T-cell (primary cell): Measurements from ENCODE around the gene CCDC157. TPM values are rescaled to one million over a fixed set of nuclear protein-coding genes. Genes with fewer than 3 reads are reported as not detected.

Experiments
- ATAC-seq, 4 experiments: fragments of 200-7000 bp in 3 of 4; fragments of 150-1000 bp in 1 of 4; cut with Tn5 transposase; replicated peaks in 1 of 4; 1 replicate in 3 of 4; 2 replicates in 1 of 4; pipeline ENCODE4 v1.10.0; 2021; ENCODE audit warnings: moderate library complexity in 3 of 4, mild to moderate bottlenecking in 2 of 4, moderate number of reproducible peaks in 1 of 4
- CTCF ChIA-PET, 2 donors: fragments of 300-600 bp; sonication (Branson Sonifier 250); formaldehyde crosslinking; loops; one replicate each; lab custom pipeline; 2022; ENCODE audit warnings: antibody characterized with exemption in 2 of 2; lab: Charles Lee
- POLR2A ChIA-PET, 2 donors: fragments of 300-600 bp; sonication (Branson Sonifier 250); formaldehyde crosslinking; loops; one replicate each; lab custom pipeline; 2022; ENCODE audit warnings: antibody characterized with exemption in 2 of 2; lab: Charles Lee
- DNase-seq, 35 experiments: peaks; one replicate each; pipeline versions ENCODE4 v3.0.0 to v3.0.0-alpha.2; 2013 to 2023
- H3K27ac ChIP-seq: one replicate; pipeline ENCODE4 v1.5.1; 2013; ENCODE audit warnings: low read length
- H3K27me3 ChIP-seq, 2 experiments: replicated peaks in 1 of 2; 1 replicate in 1 of 2; 2 replicates in 1 of 2; pipeline versions ENCODE4 v1.6.1 to v1.7.0; 2013; ENCODE audit warnings: low read length in 1 of 2, mixed read lengths in 1 of 2; ENCODE audit not compliant: control insufficient read depth in 2 of 2, insufficient read depth in 2 of 2; ENCODE audit errors: extremely low read depth in 1 of 2
- H3K36me3 ChIP-seq, 2 donors: 1 replicate in 1 of 2; 2 replicates in 1 of 2; pipeline versions ENCODE4 v1.6.1 to v1.7.0; 2013; ENCODE audit warnings: low read length in 1 of 2; ENCODE audit not compliant: control insufficient read depth in 2 of 2, insufficient read depth in 1 of 2; ENCODE audit errors: extremely low read depth in 1 of 2
- H3K4me1 ChIP-seq, 2 experiments: 1 replicate in 1 of 2; 2 replicates in 1 of 2; pipeline versions ENCODE4 v1.6.1 to v1.7.0; 2013; ENCODE audit warnings: low read length in 2 of 2, mixed read lengths in 1 of 2; ENCODE audit not compliant: insufficient read depth in 2 of 2, control insufficient read depth in 1 of 2; ENCODE audit errors: extremely low read depth in 1 of 2
- H3K4me3 ChIP-seq, 2 donors: 1 replicate in 1 of 2; 2 replicates in 1 of 2; pipeline versions ENCODE4 v1.5.1 to v1.7.0; 2013; ENCODE audit warnings: mild to moderate bottlenecking in 2 of 2, low read length in 1 of 2, moderate library complexity in 1 of 2; ENCODE audit not compliant: control insufficient read depth in 1 of 2; ENCODE audit errors: extremely low read depth in 1 of 2
- H3K9me3 ChIP-seq: 2 replicates; pipeline ENCODE4 v1.7.0; 2013
- H3K27ac Mint-ChIP-seq, 2 donors: one replicate each; pipeline ENCODE4 v1.8.0; 2020 to 2021; ENCODE audit warnings: mild to moderate bottlenecking in 2 of 2, mixed read lengths in 2 of 2
- H3K27me3 Mint-ChIP-seq, 2 donors: one replicate each; pipeline ENCODE4 v1.8.0; 2021 to 2022; ENCODE audit warnings: mixed read lengths in 2 of 2
- H3K36me3 Mint-ChIP-seq: one replicate; pipeline ENCODE4 v1.8.0; 2021; ENCODE audit warnings: mixed read lengths
- H3K4me1 Mint-ChIP-seq, 3 donors: one replicate each; pipeline ENCODE4 v1.8.0; 2020 to 2022; ENCODE audit warnings: mixed read lengths in 3 of 3, mild to moderate bottlenecking in 1 of 3
- H3K4me3 Mint-ChIP-seq, 3 donors: one replicate each; pipeline ENCODE4 v1.8.0; 2020 to 2022; ENCODE audit warnings: mild to moderate bottlenecking in 3 of 3, mixed read lengths in 3 of 3, moderate library complexity in 3 of 3
- H3K9me3 Mint-ChIP-seq, 3 donors: one replicate each; pipeline ENCODE4 v1.8.0; 2020 to 2022; ENCODE audit warnings: mixed read lengths in 3 of 3
- WGBS: methylation state at CpG from one replicate; pipeline ENCODE4 v1.1.5; 2013; ENCODE audit warnings: missing lambda C conversion rate; ENCODE audit not compliant: insufficient coverage; 5-methylcytosine and 5-hydroxymethylcytosine counted together
- total RNA-seq, 35 experiments: library from RNA in 6 of 35; stranded (reverse) in 6 of 35; fragments of 120-200 nt in 1 of 35; gene quantifications; one replicate each; pipeline versions ENCODE4 v1.2.1 to v1.2.4 and lab custom pipeline; 2013 to 2026

CCDC157 gene
- total RNA-seq, 5 donors from 2014 or later (not counting 1 experiment from before 2014, with no cell fraction given): 4.6 to 10.9 (median 5.1) TPM

GRCh38 chr22:30344447-30345200 lies 12.2 kb upstream of the CCDC157 start:
- DNase-seq: peak in 1 of 35 experiments; percentile 33
- CTCF ChIA-PET: no interaction called here

GRCh38 chr22:30347255-30347892 lies 9.4 kb upstream of the CCDC157 start:
- no peak for DNase-seq
- ChIA-PET CTCF (no interaction called here), POLR2A (interaction anchor here in 1 of 2 donors (0.6 kb wide), 1 partner anchor 31 kb away, joined by 3 read pairs; no protein-coding TSS in a partner anchor)
- peak overlapping the region; percentile 68 to 72 for H3K27ac Mint-ChIP-seq
- peaks cover 65% of the 10 kb centered on the region for H3K36me3 Mint-ChIP-seq
- ATAC-seq: no peak
- peaks cover 0 to 39% of the 10 kb centered on the region in 2 experiments for H3K4me1 ChIP-seq
- 34% methylated on average over 3 of the region's 5 CpGs for WGBS
- H3K27ac ChIP-seq: peak overlapping the region; percentile 15
- H3K4me1 Mint-ChIP-seq: peaks cover 44 to 70% (median 57%) of the 10 kb centered on the region in 3 donors
- H3K9me3 ChIP-seq: no peaks in the 10 kb centered on the region
- no peak overlapping the region for H3K4me3 Mint-ChIP-seq
- H3K27me3 ChIP-seq: no peaks in the 10 kb centered on the region
- H3K27me3 Mint-ChIP-seq: no peaks in the 10 kb centered on the region
- H3K4me3 ChIP-seq: no peak overlapping the region
- peaks cover 32 to 96% of the 10 kb centered on the region in 2 donors for H3K36me3 ChIP-seq
- H3K9me3 Mint-ChIP-seq: no peaks in the 10 kb centered on the region

More at GRCh38 chr22:30344447-30345200, 12.2 kb upstream of the CCDC157 start:
- Histone ChIP-seq H3K27me3 (no peaks in the 10 kb centered on the region), H3K4me1 (peaks cover 0 to 24% of the 10 kb centered on the region in 2 experiments), H3K4me3 (no peak overlapping the region), H3K36me3 (peaks cover 45 to 99% of the 10 kb centered on the region in 2 donors), H3K9me3 (no peaks in the 10 kb centered on the region), H3K27ac (no peak overlapping the region)
- H3K27ac Mint-ChIP-seq: peak overlapping the region; percentile 66 to 73
- POLR2A ChIA-PET: no interaction called here
- WGBS: 45% methylated on average over 6 of the region's 13 CpGs
- H3K36me3 Mint-ChIP-seq: peaks cover 70% of the 10 kb centered on the region
- ATAC-seq: peak in 2 of 4 experiments; percentile 22 to 44
- H3K27me3 Mint-ChIP-seq: no peaks in the 10 kb centered on the region
- H3K4me1 Mint-ChIP-seq: peaks cover 20 to 46% (median 37%) of the 10 kb centered on the region in 3 donors
- no peaks in the 10 kb centered on the region for H3K9me3 Mint-ChIP-seq
- H3K4me3 Mint-ChIP-seq: no peak overlapping the region

- Mint-ChIP-seq H3K9me3 (no peaks in the 10 kb centered on the region), H3K36me3 (peaks cover 63% of the 10 kb centered on the region), H3K4me1 (peaks cover 45 to 79% (median 66%) of the 10 kb centered on the region in 3 donors), H3K4me3 (peak overlapping the region in 1 of 3 donors; percentile 3), H3K27me3 (no peaks in the 10 kb centered on the region), H3K27ac (peak overlapping the region; percentile 48 to 67)
- ChIA-PET POLR2A (interaction anchor here in 1 of 2 donors (0.6 kb wide), 1 partner anchor 76 kb away, joined by 3 read pairs; no protein-coding TSS in a partner anchor), CTCF (interaction anchor here in 1 of 2 donors (0.7 kb wide), 1 partner anchor 95 kb away, joined by 3 read pairs; no protein-coding TSS in a partner anchor)
- WGBS: 80% methylated on average over 2 of the region's 4 CpGs
- H3K4me1 ChIP-seq: peaks cover 0 to 46% of the 10 kb centered on the region in 2 experiments
- no peak overlapping the region for H3K27ac ChIP-seq
- ATAC-seq: no peak
- H3K4me3 ChIP-seq: no peak overlapping the region
- H3K27me3 ChIP-seq: no peaks in the 10 kb centered on the region
- H3K9me3 ChIP-seq: no peaks in the 10 kb centered on the region
- peaks cover 32 to 92% of the 10 kb centered on the region in 2 donors for H3K36me3 ChIP-seq
- DNase-seq: no peak
These were observed 8.4 kb upstream of the CCDC157 start for GRCh38 chr22:30348404-30348803.

GRCh38 chr22:30348809-30349208 lies 8.0 kb upstream of the CCDC157 start:
- 62% methylated on average over 3 of the region's 4 CpGs for WGBS
- Mint-ChIP-seq H3K36me3 (peaks cover 64% of the 10 kb centered on the region), H3K4me3 (peak overlapping the region in 1 of 3 donors; percentile 3), H3K4me1 (peaks cover 49 to 83% (median 70%) of the 10 kb centered on the region in 3 donors), H3K27me3 (no peaks in the 10 kb centered on the region), H3K9me3 (no peaks in the 10 kb centered on the region), H3K27ac (peak overlapping the region; percentile 22 to 67)
- H3K4me1 ChIP-seq: peaks cover 0 to 50% of the 10 kb centered on the region in 2 experiments
- peaks cover 32 to 90% of the 10 kb centered on the region in 2 donors for H3K36me3 ChIP-seq
- CTCF ChIA-PET: interaction anchor here in 1 of 2 donors (0.7 kb wide), 2 partner anchors 59 to 95 kb away, joined by 3 read pairs; partner anchors contain the start of gene CASTOR1
- no peaks in the 10 kb centered on the region for H3K27me3 ChIP-seq
- POLR2A ChIA-PET: interaction anchor here in 1 of 2 donors (0.6 to 1.1 kb wide), 3 partner anchors 50 to 759 kb away, joined by 3 to 4 read pairs (median 3); no protein-coding TSS in a partner anchor
- ATAC-seq: no peak
- H3K27ac ChIP-seq: no peak overlapping the region
- no peak for DNase-seq
- no peak overlapping the region for H3K4me3 ChIP-seq
- no peaks in the 10 kb centered on the region for H3K9me3 ChIP-seq

GRCh38 chr22:30351226-30351625 lies 5.6 kb upstream of the CCDC157 start:
- Mint-ChIP-seq H3K4me1 (peaks cover 73 to 87% (median 78%) of the 10 kb centered on the region in 3 donors), H3K27ac (peak overlapping the region in 1 of 2 donors; percentile 48), H3K9me3 (no peaks in the 10 kb centered on the region), H3K36me3 (peaks cover 51% of the 10 kb centered on the region), H3K27me3 (no peaks in the 10 kb centered on the region), H3K4me3 (no peak overlapping the region)
- DNase-seq (no peak), ATAC-seq (no peak)
- ChIA-PET CTCF (no interaction called here), POLR2A (no interaction called here)
- Histone ChIP-seq H3K36me3 (peaks cover 21 to 74% of the 10 kb centered on the region in 2 donors), H3K4me3 (peak overlapping the region in 1 of 2 donors; percentile 5), H3K27me3 (no peaks in the 10 kb centered on the region), H3K4me1 (peaks cover 15 to 59% of the 10 kb centered on the region in 2 experiments), H3K27ac (no peak overlapping the region), H3K9me3 (no peaks in the 10 kb centered on the region)
- 100% methylated on average over 1 of the region's 3 CpGs for WGBS

- H3K27ac ChIP-seq: peak overlapping the region; percentile 19
- peaks cover 15 to 63% of the 10 kb centered on the region in 2 experiments for H3K4me1 ChIP-seq
These were observed 2.2 kb upstream of the CCDC157 start for GRCh38 chr22:30354644-30355043.

More at GRCh38 chr22:30354644-30355043, 2.2 kb upstream of the CCDC157 start:
- Mint-ChIP-seq H3K4me1 (peaks cover 66 to 72% (median 70%) of the 10 kb centered on the region in 3 donors), H3K36me3 (peaks cover 35% of the 10 kb centered on the region), H3K4me3 (peak overlapping the region; percentile 92 to 96 (median 95)), H3K27me3 (peaks cover 0 to 2% of the 10 kb centered on the region in 2 donors), H3K27ac (peak overlapping the region; percentile 65 to 78), H3K9me3 (no peaks in the 10 kb centered on the region)
- ChIA-PET CTCF (interaction anchor here (0.7 to 1.0 kb wide), 3 partner anchors 46 to 67 kb away, joined by 3 to 4 read pairs (median 3); partner anchors contain the start of gene CASTOR1 (in 1 of the 2)), POLR2A (interaction anchor here in 1 of 2 donors (0.8 kb wide), 1 partner anchor 28 kb away, joined by 6 read pairs; the partner anchor contains the start of gene TBC1D10A)
- DNase-seq (no peak), ATAC-seq (no peak)
- H3K27me3 ChIP-seq: peaks cover 0 to 3% of the 10 kb centered on the region in 2 experiments
- no peak overlapping the region for H3K4me3 ChIP-seq
- WGBS: 83% methylated on average over 3 of the region's 5 CpGs
- peaks cover 9 to 41% of the 10 kb centered on the region in 2 donors for H3K36me3 ChIP-seq
- no peaks in the 10 kb centered on the region for H3K9me3 ChIP-seq
